NK-92 (cell line): ENCODE measurements around the gene HRH3.

Experiments used
- DNase-seq: peaks from one replicate; lab custom pipeline; 2025; ENCODE audit not compliant: unreplicated experiment; lab: John Stamatoyannopoulos, UW

The HRH3 gene

GRCh38 chr20:62201173-62202082, 18.6 kb downstream of the HRH3 start:
- DNase-seq: no peak

GRCh38 chr20:62200491-62201172, 19.4 kb downstream of the HRH3 start:
- DNase-seq: no peak

- DNase-seq: no peak
Measured at GRCh38 chr20:62198931-62199330, 21.1 kb downstream of the HRH3 start.

- DNase-seq: no peak
Measured at GRCh38 chr20:62198496-62198895, 21.6 kb downstream of the HRH3 start.

GRCh38 chr20:62197801-62198200, 22.3 kb downstream of the HRH3 start:
- no peak for DNase-seq

- no peak for DNase-seq
Measured at GRCh38 chr20:62197311-62197710, 22.8 kb downstream of the HRH3 start.

GRCh38 chr20:62196286-62196685, 23.8 kb downstream of the HRH3 start:
- no peak for DNase-seq

GRCh38 chr20:62195736-62196135, 24.3 kb downstream of the HRH3 start:
- no peak for DNase-seq

- no peak for DNase-seq
Measured at GRCh38 chr20:62195075-62195405, 25.0 kb downstream of the HRH3 start.

GRCh38 chr20:62193079-62194025, 26.7 kb downstream of the HRH3 start:
- no peak for DNase-seq

- no peak for DNase-seq
Measured at GRCh38 chr20:62192635-62193034, 27.4 kb downstream of the HRH3 start.

GRCh38 chr20:62191781-62192559, 28.1 kb downstream of the HRH3 start:
- no peak for DNase-seq

- no peak for DNase-seq
Measured at GRCh38 chr20:62190639-62191411, 29.3 kb downstream of the HRH3 start.

- DNase-seq: no peak
Measured at GRCh38 chr20:62186887-62187866, 32.9 kb downstream of the HRH3 start.

- DNase-seq: no peak
Measured at GRCh38 chr20:62186096-62186426, 34.0 kb downstream of the HRH3 start.

- DNase-seq: no peak
Measured at GRCh38 chr20:62183426-62184142, 36.5 kb downstream of the HRH3 start.

GRCh38 chr20:62182469-62183425, 37.3 kb downstream of the HRH3 start, which contains the start of gene MTG2:
MTG2 (plus strand) TSS chr20:62183028; CDS start chr20:62193421, 10,393 bp downstream.
- DNase-seq: peak; percentile 63
